Femur (tissue), 1 donor: ENCODE data around the gene CADM1.

Source experiments
- DNase-seq: peaks from one replicate; pipeline ENCODE4 v3.0.0-alpha.2; 2017

Gene CADM1

GRCh38 chr11:115439969-115440540 lies 64.2 kb downstream of the CADM1 start:
- DNase-seq, result no peak

- DNase-seq, result no peak
Measured at GRCh38 chr11:115439385-115439784, 64.8 kb downstream of the CADM1 start.

DNA sequence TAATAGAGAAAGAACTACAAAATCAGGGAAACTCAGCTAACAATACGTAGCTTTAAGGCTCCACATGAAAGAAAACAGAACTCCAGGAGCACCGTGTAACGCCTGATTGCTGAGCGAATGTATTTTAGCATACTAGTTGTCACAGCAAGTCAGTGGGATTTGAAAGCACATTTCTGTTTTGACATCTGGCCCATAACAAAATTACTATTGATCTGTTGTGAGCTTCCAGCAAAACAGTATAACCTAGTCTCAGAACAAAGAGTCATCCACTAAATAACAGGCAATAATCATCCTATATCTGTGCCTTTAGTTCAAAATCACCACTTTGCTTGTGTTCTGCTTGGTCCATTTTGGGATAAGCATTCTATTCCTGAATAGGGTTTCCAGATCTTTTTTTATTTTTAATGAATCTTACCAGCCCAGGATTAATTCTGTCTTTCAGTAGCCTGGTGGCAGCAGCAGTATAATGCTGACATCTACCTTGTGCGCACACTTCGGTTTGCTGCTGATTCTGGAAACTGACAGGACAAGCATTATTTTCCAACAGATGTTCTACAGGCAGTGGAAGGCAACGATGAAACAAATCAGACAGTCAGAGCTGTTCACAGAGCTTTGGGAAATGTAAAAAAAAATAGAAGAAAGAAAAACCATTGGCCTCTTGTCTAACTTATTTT lies 66.2 kb downstream of the CADM1 start:
- DNase-seq, result no peak

DNA sequence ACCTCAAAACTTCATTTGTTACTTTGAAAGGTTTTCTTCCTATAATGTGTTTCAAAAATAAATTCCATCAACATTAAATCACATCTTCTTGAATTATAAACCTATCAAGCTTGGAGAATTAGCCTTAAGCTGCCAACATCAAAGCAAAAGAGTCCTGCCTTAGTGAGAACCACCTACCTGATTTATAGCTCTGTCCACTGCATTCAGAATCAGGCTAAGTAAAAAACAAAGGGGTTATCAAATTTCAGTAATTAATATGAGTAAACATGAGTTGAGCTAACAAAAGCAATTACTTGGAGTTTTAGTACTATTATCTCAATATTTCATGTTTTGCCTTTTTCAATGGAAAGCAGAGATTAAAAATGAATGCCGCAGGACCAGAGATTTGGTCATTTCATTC lies 73.9 kb downstream of the CADM1 start:
- DNase-seq, result no peak

DNA sequence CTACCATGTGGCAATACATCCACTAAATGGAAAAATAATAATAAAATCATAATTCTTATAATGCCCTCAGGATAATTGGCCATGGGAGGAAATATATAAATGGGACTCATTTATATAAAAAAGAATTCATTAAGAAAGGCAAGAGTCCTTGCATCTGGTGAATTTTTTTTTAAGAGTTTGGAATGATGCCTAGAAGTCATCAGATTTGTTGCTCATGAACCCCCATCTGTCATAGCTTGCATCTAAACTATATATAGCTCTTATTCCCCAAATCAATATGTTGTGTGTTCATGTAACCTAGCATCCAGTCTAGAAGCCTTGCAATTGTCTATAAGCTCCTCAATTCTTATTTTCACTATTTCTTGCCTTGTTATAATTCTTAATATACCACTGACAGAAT lies 75.9 kb downstream of the CADM1 start:
- DNase-seq, result no peak

DNA sequence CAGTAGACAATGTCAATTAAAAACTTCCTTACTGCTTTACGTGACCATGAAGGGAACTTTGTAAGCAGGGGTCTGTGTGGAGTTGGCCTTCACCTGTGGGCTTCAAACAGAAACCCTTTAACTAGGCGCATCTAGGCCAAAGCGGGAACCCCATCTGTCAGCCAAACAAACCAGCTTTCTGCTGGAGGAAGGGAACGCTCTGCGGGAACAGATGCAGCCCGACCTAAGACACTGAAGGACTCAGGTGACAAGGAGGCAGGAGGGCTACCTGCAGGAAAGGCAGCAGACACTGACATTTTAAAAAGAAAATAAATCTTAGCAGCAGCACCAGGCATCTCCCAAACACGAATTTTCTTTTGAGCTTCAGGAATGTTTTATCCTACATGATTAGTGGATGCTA lies 78.4 kb downstream of the CADM1 start:
- no peak for DNase-seq

GRCh38 chr11:115425250-115425649 lies 79.0 kb downstream of the CADM1 start:
- no peak for DNase-seq

DNA sequence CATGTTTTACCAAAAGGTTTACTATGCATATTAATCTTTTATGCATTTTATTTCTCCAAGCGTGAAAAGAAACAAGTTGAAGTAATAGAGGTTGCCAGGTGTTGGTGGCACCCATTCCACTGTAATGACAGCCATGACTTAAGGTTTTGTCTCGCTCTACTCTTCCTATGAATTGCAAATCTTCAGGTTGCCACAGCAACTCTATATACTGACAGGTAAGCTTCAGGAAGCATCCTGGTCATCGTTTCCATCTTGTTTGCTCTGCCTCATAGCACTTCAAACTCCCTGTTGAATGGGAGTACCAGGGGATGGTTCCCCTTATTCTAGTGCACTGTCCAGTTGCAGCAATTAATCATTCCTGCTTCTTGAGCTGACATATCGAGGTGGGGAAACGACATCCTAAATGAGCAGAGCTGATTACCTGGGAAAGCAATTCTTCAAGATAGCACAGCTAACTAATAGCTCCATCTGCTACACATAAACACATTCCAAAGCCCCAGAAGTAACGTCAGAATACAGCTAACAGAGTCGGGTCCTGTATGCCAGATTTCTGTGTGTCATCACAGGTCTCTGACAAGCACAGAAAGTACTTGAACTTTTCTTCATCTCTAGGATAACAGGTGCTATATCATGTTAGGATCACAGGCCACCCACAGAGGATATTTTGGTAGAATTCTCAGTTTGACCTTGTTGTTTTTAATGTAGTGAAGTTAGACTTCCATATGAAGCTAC lies 80.3 kb downstream of the CADM1 start:
- DNase-seq, result no peak

GRCh38 chr11:115421992-115422689 lies 82.1 kb downstream of the CADM1 start:
- no peak for DNase-seq

DNA sequence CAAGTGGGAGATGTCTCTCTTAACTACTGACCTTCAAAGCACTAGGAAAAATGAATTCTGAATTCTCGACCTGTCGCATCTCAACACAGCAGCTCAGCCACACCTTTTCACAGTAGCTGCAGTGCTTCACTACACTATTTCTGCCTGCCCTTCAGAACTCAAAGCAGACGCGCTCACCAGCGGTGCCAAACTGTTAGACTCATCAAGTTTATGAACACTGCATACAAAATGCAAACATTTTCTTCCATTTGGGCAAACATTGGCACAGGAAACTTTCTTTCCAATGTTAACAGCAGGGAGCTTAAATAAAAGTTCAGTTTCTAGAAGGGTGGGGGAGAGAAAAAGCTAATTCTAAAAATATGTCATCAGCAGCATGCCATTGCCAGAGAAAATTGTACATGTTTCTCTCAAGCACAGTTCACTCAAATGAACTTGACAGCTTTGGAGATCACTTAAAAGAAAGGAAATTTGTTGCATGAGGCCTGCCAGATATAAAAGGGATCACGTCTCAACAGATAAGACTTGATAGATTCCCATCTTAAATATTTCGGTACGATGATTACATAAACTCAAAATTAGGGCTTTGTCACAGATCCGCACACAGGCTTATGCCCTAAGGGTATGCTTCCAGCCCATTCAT lies 82.7 kb downstream of the CADM1 start:
- no peak for DNase-seq

GRCh38 chr11:115420505-115420904 lies 83.7 kb downstream of the CADM1 start:
- no peak for DNase-seq

- DNase-seq, result no peak
Measured at GRCh38 chr11:115418626-115419025, 85.6 kb downstream of the CADM1 start.

- DNase-seq, result no peak
Measured at GRCh38 chr11:115418081-115418480, 86.1 kb downstream of the CADM1 start.

- no peak for DNase-seq
Measured at GRCh38 chr11:115411120-115411519, 93.1 kb downstream of the CADM1 start.

DNA sequence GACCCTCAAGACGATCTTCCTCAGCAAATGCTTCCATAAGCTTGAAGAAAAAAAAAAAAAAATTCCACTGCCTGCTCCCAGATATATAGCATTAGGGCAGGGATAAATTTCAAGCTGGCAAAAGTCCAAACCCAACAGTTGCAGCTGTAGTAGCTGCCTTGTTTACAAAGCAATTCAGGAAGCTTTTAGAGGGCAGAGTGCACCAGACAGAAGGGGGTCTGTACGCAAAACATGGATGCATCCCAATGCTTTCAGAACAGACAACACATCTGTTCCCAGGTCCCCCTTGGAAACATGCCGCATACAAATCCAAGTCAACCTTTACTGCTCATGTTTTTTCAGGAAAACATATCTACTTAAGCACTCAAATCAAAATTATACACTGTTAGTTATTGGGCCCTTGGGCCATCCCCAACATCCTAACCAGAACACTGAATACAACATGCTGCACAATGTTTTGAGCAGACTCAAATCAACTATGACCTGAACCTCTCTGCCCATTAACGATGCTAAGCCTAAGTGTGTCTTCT lies 94.5 kb downstream of the CADM1 start:
- peak; percentile 79 for DNase-seq

DNA sequence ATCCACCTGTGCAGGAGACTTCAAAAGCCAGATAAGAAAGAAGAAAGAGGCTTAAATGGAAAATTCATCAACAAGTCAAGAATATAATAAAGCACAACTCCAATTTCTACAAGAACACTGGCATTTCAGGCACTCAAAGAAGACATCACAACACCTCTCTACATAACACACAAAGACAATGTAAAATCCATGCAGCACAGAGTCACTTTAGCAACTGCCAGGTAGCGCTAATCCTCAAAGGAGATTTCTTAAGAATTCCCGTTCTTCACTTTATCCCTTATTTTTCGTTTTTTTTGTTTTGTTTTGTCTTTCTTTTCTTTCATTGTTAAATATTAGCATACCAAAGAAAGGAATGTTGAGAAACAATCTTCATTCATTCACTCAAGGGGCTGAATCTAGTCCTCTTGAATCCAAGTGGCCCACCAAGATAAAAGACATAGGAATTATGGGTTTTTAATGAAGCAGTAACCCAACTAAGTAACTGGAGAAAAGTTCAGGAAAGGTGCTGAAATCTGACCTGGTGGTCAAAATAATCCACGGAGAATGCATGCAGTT lies 95.0 kb downstream of the CADM1 start:
- DNase-seq, result no peak

GRCh38 chr11:115408036-115408921 lies 95.9 kb downstream of the CADM1 start:
- DNase-seq, result peak; percentile 87

GRCh38 chr11:115407496-115407895 lies 96.7 kb downstream of the CADM1 start:
- DNase-seq, result no peak

DNA sequence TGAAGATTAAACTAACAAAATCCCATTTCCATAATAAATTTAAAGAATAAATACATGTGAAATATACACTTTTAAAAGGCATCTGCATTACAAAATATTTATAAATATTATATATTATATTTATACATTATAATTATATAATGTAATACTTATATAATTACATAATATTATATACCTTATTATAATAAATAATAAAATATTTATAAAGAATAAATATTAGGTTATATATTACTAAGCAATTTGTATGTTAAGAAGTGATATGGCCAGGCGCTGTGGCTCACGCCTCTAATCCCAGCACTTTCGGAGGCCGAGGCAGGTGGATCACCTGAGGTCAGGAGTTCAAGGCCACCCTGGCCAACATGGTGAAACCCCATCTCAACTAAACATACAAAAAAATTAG lies 97.8 kb downstream of the CADM1 start:
- no peak for DNase-seq

DNA sequence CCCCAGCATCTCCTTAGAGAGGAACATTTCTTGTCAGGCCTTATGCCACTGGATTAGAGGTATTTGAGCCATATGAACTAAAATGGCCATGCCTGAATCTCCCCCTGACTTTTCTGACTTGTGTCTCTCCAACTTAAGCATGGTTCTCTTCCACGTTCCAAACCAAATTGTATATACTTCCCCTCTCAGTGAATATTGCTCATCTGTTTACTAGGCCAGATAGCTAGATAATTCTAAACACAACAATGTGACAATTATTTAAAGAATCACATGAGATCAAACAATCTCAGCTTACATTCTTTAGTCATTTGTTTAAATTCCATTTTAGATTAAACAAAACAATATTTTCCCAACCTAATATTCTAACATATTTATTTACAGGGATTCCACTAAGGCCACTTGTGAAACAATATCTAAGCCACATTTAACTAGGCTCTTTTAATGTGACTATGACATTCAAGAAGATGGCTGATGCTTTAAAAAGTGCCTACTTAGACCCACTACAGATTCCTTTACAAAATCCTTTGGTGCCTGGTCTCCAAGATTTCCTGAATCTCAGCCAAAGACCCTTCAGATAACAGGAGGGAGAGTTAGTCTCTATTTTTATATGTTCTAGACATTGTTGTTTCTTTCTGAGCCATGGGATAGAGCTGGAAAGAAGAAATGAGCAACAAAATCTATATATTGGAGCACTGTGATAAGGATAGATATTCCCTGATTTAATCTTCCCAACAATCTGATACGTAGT lies 105.7 kb downstream of the CADM1 start:
- no peak for DNase-seq

- peak; percentile 75 for DNase-seq
Measured at GRCh38 chr11:115396533-115396932, 107.7 kb downstream of the CADM1 start.
